Measurements from ENCODE around the gene CDK1. TPM values are rescaled to one million over a fixed set of nuclear protein-coding genes. Genes with fewer than 3 reads are reported as not detected.

The CDK1 gene
- total RNA-seq, 1 experiment from 2014 or later, result 137 TPM

DNA sequence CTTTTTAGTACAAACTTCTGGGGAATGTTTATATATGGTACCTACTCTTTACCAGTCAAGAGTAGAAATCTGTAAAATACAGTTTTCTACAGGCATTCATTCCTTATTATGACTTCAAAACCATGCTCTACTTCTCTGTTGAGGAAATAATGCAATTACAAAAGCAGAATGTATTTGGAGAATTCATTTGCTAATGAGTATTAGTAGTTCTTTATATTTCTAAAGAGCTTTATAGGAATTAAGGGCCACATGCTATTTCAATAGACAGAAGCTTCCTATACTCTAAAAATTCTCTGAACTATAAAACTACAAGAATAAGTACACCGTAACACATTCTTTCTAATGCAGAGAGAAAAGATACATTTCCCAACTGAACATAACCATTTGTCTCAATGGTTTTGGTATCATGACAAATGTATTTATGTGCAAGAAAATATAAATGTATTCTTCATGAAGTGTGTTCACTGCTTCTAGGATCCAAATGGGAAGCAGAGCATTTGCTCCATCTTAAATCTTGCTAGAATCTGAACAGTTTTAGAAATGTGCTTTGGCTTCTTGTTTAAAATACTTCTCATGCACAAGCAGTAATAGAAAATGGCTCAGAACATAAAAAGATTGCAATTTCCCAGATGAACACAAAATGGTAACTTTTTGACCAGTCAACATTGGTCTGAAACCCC lies 21.8 kb downstream of the CDK1 start:
- Histone ChIP-seq H4K20me1 (ENCODE audit: insufficient read depth) (no peaks in the 10 kb centered on the region), H3K9me2 (ENCODE audit: insufficient read depth) (no peaks in the 10 kb centered on the region), H3K4me3 (no peak overlapping the region), H3K36me3 (ENCODE audit: low read depth) (peaks cover 7% of the 10 kb centered on the region; the same call in 1 of the 2 replicates), H3K4me1 (replicated peaks; ENCODE audit: insufficient read depth) (peaks cover 11% of the 10 kb centered on the region), H3K27ac (no peak overlapping the region), H3K9me3 (ENCODE audit: insufficient read depth, low read depth) (no peaks in the 10 kb centered on the region), H3K27me3 (ENCODE audit: insufficient read depth, low read depth) (no peaks in the 10 kb centered on the region), H3F3A (ENCODE audit: insufficient read depth, low read depth) (peaks cover 24% of the 10 kb centered on the region; the same call in 1 of the 2 replicates), H3K4me2 (no peak overlapping the region), H3K79me2 (ENCODE audit: low read depth) (no peaks in the 10 kb centered on the region), H2AFZ (no peak overlapping the region)
- ChIA-PET CTCF (interaction anchor here (0.5 kb wide), 1 partner anchor 355 kb away, joined by 7 read pairs; no protein-coding TSS in a partner anchor), POLR2A (ENCODE audit: unreplicated experiment) (no interaction called here)
- TF ChIP-seq EZH2 (IDR thresholded peaks at IDR 0.05; ENCODE audit: low read depth), result no peak
- TF ChIP-seq, protein P1, sequence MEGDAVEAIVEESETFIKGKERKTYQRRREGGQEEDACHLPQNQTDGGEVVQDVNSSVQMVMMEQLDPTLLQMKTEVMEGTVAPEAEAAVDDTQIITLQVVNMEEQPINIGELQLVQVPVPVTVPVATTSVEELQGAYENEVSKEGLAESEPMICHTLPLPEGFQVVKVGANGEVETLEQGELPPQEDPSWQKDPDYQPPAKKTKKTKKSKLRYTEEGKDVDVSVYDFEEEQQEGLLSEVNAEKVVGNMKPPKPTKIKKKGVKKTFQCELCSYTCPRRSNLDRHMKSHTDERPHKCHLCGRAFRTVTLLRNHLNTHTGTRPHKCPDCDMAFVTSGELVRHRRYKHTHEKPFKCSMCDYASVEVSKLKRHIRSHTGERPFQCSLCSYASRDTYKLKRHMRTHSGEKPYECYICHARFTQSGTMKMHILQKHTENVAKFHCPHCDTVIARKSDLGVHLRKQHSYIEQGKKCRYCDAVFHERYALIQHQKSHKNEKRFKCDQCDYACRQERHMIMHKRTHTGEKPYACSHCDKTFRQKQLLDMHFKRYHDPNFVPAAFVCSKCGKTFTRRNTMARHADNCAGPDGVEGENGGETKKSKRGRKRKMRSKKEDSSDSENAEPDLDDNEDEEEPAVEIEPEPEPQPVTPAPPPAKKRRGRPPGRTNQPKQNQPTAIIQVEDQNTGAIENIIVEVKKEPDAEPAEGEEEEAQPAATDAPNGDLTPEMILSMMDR (conservative IDR thresholded peaks at IDR 0.05), result no peak
- no peak for DNase-seq
- intact Hi-C loops (cut with micrococcal nuclease; ENCODE audit: unreplicated experiment), result no loop called here
- no TSS peak for BruUV-seq (replicated peaks)

DNA sequence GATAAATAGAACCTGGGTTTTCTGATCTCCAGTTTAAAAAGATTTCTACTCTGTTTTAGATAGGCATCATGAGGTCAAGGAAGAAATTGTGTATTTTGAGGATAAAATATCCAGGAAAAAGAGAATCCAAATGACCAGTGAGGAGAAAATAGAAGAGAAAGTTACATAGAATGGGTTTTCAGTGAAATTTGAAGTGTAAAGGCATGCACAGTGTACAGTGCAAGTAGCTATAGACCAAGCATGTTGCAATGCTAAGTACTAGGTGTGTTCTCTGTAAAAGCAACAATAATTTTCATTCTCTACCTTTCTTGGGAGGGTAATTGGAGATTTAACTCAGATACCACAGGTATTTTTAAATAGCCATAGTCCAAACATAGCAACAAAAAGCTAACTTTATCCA lies 22.6 kb downstream of the CDK1 start:
- BruUV-seq (replicated peaks), result no TSS peak
- Histone ChIP-seq H3K79me2 (ENCODE audit: low read depth) (no peaks in the 10 kb centered on the region), H3K9me3 (ENCODE audit: insufficient read depth, low read depth) (no peaks in the 10 kb centered on the region), H3K4me3 (no peak overlapping the region), H3K36me3 (ENCODE audit: low read depth) (peaks cover 1% of the 10 kb centered on the region; the same call in 1 of the 2 replicates), H4K20me1 (ENCODE audit: insufficient read depth) (no peaks in the 10 kb centered on the region), H3K9me2 (ENCODE audit: insufficient read depth) (no peaks in the 10 kb centered on the region), H3F3A (ENCODE audit: insufficient read depth, low read depth) (peaks cover 23% of the 10 kb centered on the region; the same call in 1 of the 2 replicates), H3K27me3 (ENCODE audit: insufficient read depth, low read depth) (no peaks in the 10 kb centered on the region), H3K4me1 (replicated peaks; ENCODE audit: insufficient read depth) (peaks cover 11% of the 10 kb centered on the region), H3K4me2 (0 out of 2 replicates have a peak overlapping the region, but pooled peaks have one; percentile 0), H3K27ac (no peak overlapping the region), H2AFZ (no peak overlapping the region)
- TF ChIP-seq, protein P1 (conservative IDR thresholded peaks at IDR 0.05), result no peak
- ChIA-PET POLR2A (ENCODE audit: unreplicated experiment) (no interaction called here), CTCF (no interaction called here)
- intact Hi-C loops (cut with micrococcal nuclease; ENCODE audit: unreplicated experiment), result no loop called here
- DNase-seq, result no peak

DNA sequence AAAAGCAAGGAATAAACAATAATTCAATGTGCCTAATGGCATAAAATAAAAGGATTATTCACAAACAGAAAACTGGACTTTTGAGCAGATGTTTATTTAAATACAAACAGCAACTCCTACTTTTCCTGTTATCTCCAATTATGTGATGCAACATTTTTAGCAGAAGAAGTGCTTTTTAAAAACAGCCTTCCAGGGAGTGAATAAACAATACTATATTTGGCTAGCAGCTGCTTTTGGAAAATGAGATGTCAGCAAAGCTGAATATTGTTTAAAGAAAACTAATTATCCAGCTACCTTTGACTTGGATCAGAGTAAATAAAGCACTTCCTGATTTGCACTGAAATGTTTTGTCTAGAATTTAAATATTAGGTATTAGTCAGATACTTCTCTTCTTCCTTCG lies 23.2 kb downstream of the CDK1 start:
- H4K20me1 ChIP-seq (ENCODE audit: insufficient read depth), result no peaks in the 10 kb centered on the region
- no peak overlapping the region for H3K27ac ChIP-seq
- H2AFZ ChIP-seq, result no peak overlapping the region
- peaks cover 23% of the 10 kb centered on the region; the same call in 1 of the 2 replicates for H3F3A ChIP-seq (ENCODE audit: insufficient read depth, low read depth)
- BruUV-seq (replicated peaks), result no TSS peak
- H3K9me3 ChIP-seq (ENCODE audit: insufficient read depth, low read depth), result no peaks in the 10 kb centered on the region
- TF ChIP-seq EZH2 (IDR thresholded peaks at IDR 0.05; ENCODE audit: low read depth), result no peak
- TF ChIP-seq, protein P1 (conservative IDR thresholded peaks at IDR 0.05), result no peak
- H3K79me2 ChIP-seq (ENCODE audit: low read depth), result no peaks in the 10 kb centered on the region
- H3K27me3 ChIP-seq (ENCODE audit: insufficient read depth, low read depth), result no peaks in the 10 kb centered on the region
- no peaks in the 10 kb centered on the region for H3K9me2 ChIP-seq (ENCODE audit: insufficient read depth)
- no peaks in the 10 kb centered on the region for H3K36me3 ChIP-seq (ENCODE audit: low read depth)
- no peak for DNase-seq
- 0 out of 2 replicates have a peak overlapping the region, but pooled peaks have one; percentile 0 for H3K4me2 ChIP-seq
- CTCF ChIA-PET, result no interaction called here
- POLR2A ChIA-PET (ENCODE audit: unreplicated experiment), result interaction anchor here (0.7 kb wide), 1 partner anchor 23 kb away, joined by 3 read pairs; the partner anchor contains the start of gene CDK1
- intact Hi-C loops (cut with micrococcal nuclease; ENCODE audit: unreplicated experiment), result no loop called here
- H3K4me3 ChIP-seq, result no peak overlapping the region
- H3K4me1 ChIP-seq (replicated peaks; ENCODE audit: insufficient read depth), result peaks cover 11% of the 10 kb centered on the region
